ENCODE results near the gene MYPOP. TPM values are rescaled to one million over a fixed set of nuclear protein-coding genes. Genes with fewer than 3 reads are reported as not detected.

The MYPOP gene
- total and polyA plus RNA-seq, 12 donors = 2.1 to 14.3 (median 7.1) TPM

DNA sequence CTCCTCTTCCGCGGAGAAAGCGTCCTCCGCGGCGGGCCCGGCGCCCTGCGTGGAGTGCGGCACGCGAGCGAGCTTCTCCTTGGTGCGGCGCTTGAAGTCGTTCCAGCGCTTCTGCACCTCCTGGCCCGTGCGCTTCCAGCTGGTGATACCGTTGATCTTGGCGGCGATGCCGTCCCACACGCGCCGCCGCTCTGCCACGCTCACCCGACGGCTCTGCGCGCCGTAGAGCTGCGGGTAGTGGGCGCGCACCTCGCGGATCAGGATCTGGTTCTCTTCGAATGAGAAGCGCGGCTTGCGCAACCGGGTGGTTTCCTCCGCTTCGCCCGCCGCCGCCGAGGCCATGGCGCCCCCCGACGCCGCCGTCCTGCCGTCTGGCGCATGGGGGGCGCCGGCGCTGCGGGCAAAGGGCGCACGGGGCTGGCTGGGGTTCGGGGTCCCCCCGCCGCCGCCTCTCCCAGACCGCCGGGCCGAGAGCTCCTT is 941 bp downstream of the MYPOP start:
- Histone ChIP-seq H3K9me3 (replicated peaks in 1 of 3) (no peaks in the 10 kb centered on the region), H3K4me1 (replicated peaks in 1 of 2) (peaks cover 16 to 20% of the 10 kb centered on the region in 2 donors), H3K27ac (peak overlapping the region in 3 of 5 donors; percentile 10 to 75 (median 50)), H3K36me3 (replicated peaks in 1 of 2) (peaks cover 0 to 20% of the 10 kb centered on the region in 2 donors), H3K4me3 (peak overlapping the region in 2 of 4 donors; percentile 50 to 83), H3K27me3 (no peaks in the 10 kb centered on the region)
- intact Hi-C loops (cut with DNase I) = no loop called here
- peak in 1 of 2 donors; percentile 5 for TF ChIP-seq POLR2A (IDR thresholded peaks at IDR 0.05)
- TF ChIP-seq, protein P1, sequence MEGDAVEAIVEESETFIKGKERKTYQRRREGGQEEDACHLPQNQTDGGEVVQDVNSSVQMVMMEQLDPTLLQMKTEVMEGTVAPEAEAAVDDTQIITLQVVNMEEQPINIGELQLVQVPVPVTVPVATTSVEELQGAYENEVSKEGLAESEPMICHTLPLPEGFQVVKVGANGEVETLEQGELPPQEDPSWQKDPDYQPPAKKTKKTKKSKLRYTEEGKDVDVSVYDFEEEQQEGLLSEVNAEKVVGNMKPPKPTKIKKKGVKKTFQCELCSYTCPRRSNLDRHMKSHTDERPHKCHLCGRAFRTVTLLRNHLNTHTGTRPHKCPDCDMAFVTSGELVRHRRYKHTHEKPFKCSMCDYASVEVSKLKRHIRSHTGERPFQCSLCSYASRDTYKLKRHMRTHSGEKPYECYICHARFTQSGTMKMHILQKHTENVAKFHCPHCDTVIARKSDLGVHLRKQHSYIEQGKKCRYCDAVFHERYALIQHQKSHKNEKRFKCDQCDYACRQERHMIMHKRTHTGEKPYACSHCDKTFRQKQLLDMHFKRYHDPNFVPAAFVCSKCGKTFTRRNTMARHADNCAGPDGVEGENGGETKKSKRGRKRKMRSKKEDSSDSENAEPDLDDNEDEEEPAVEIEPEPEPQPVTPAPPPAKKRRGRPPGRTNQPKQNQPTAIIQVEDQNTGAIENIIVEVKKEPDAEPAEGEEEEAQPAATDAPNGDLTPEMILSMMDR (IDR thresholded peaks at IDR 0.05) = no peak
- 3% methylated on average over 60 to 69 of the region's 69 CpGs; no CpG with 5 or more reads in 2 of the 4 donors for WGBS, 4 donors
- peak in 6 of 7 donors; percentile 48 to 67 (median 64) for DNase-seq

DNA sequence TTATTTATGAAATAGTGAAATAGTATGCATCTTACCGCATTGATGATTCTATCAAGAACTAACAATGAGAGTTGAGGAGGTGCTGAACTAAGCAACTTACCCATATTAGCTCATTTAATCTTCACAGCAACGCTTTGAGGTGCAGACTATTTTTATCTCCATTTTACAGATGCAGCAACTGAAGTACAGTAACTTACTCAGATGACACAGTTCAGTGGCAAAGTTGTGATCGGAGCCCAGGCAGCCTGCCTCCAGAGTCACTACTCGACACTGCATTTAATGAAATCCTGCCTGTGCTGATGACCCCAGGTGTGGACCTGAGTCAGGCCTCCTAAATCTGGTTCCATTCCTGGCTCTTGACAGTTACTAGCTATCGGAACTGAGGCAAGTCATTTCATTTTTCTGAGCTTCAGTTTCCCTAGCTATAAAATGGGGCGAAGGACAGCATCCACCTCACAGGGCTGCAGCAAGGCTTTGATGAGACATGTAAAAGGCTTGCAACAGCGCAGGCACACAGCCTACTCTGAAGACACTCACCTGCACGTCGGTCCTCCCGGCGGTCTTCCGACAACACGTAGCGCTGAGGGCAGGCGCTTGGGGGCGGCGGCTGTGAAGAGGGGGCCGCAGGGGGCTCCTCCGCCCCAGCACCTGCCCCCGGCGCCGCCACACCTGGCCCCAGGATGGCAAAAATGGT is 1.5 kb downstream of the MYPOP start:
- intact Hi-C loops (cut with DNase I) = no loop called here

GRCh38 chr19:45899919-45900589 is 2.4 kb downstream of the MYPOP start:
- H3K36me3 ChIP-seq (replicated peaks in 1 of 2) = peaks cover 0 to 27% of the 10 kb centered on the region in 2 donors
- no peaks in the 10 kb centered on the region for H3K27me3 ChIP-seq
- H3K27ac ChIP-seq = peak overlapping the region in 2 of 5 donors; percentile 10 to 75
- TF ChIP-seq POLR2A (IDR thresholded peaks at IDR 0.05) = no peak
- TF ChIP-seq, protein P1 (IDR thresholded peaks at IDR 0.05) = no peak
- intact Hi-C loops (cut with DNase I) = no loop called here
- H3K9me3 ChIP-seq (replicated peaks in 1 of 3) = no peaks in the 10 kb centered on the region
- 74 to 81% (median 76%) methylated on average over 4 of the region's 4 CpGs for WGBS, 4 donors
- H3K4me1 ChIP-seq (replicated peaks in 1 of 2) = peaks cover 16 to 20% of the 10 kb centered on the region in 2 donors
- H3K4me3 ChIP-seq = no peak overlapping the region
- DNase-seq = no peak

More for the DNA sequence above, 1.5 kb downstream of the MYPOP start:
- Histone ChIP-seq H3K9me3 (replicated peaks in 1 of 3) (no peaks in the 10 kb centered on the region), H3K36me3 (replicated peaks in 1 of 2) (peaks cover 0 to 20% of the 10 kb centered on the region in 2 donors), H3K27me3 (no peaks in the 10 kb centered on the region), H3K4me3 (peak overlapping the region in 2 of 4 donors; percentile 50 to 83), H3K4me1 (replicated peaks in 1 of 2) (peaks cover 16 to 20% of the 10 kb centered on the region in 2 donors), H3K27ac (peak overlapping the region in 3 of 5 donors; percentile 10 to 75 (median 50))
- no peak for DNase-seq
- TF ChIP-seq, protein P1 (IDR thresholded peaks at IDR 0.05) = no peak
- no peak for TF ChIP-seq POLR2A (IDR thresholded peaks at IDR 0.05)
- 35 to 61% (median 47%) methylated on average over 7 to 22 of the region's 22 CpGs for whole genome bisulfite sequencing, 4 donors

DNA sequence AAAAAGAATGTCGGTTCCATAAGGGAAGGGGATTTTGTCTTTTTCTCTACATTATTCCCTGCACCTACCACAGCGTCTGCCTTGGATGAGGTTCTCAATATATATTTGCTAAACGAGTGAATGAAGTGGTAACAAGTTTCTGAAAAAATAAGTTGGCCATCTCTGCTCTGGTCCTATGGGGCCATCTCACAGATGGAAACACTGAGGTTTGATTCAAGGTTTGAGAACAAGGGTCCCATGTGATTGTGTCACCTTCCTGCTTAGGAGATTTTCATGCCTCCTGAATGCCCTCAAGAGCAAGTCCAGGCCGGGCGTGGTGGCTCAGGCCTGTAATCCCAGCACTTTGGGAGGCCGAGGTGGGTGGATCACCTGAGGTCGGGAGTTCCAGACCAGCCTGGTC is 3.2 kb downstream of the MYPOP start:
- Histone ChIP-seq H3K4me1 (replicated peaks in 1 of 2) (peaks cover 16 to 20% of the 10 kb centered on the region in 2 donors), H3K9me3 (replicated peaks in 1 of 3) (no peaks in the 10 kb centered on the region), H3K27ac (no peak overlapping the region), H3K36me3 (replicated peaks in 1 of 2) (peaks cover 0 to 35% of the 10 kb centered on the region in 2 donors), H3K27me3 (no peaks in the 10 kb centered on the region), H3K4me3 (no peak overlapping the region)
- no peak for DNase-seq
- no peak for TF ChIP-seq POLR2A (IDR thresholded peaks at IDR 0.05)
- intact Hi-C loops (cut with DNase I) = no loop called here
- 93 to 95% (median 93%) methylated on average over 6 to 7 of the region's 7 CpGs for WGBS, 4 donors

All from adrenal gland (tissue), 12 donors.